GM21825 (cell line): Measurements from ENCODE around the gene PTPRT.
"Not testable (repeated sequence)": the region's sequence is repeated elsewhere in the genome, so short reads cannot be mapped to it uniquely, and the experiment has no call there.

ENCODE experiments used
- ATAC-seq: cut with Tn5 transposase; IDR thresholded peaks from one replicate; pipeline ENCODE4 v1.9.1; 2021; ENCODE audit warnings: mild to moderate bottlenecking, moderate library complexity; ENCODE audit not compliant: unreplicated experiment

PTPRT gene

DNA sequence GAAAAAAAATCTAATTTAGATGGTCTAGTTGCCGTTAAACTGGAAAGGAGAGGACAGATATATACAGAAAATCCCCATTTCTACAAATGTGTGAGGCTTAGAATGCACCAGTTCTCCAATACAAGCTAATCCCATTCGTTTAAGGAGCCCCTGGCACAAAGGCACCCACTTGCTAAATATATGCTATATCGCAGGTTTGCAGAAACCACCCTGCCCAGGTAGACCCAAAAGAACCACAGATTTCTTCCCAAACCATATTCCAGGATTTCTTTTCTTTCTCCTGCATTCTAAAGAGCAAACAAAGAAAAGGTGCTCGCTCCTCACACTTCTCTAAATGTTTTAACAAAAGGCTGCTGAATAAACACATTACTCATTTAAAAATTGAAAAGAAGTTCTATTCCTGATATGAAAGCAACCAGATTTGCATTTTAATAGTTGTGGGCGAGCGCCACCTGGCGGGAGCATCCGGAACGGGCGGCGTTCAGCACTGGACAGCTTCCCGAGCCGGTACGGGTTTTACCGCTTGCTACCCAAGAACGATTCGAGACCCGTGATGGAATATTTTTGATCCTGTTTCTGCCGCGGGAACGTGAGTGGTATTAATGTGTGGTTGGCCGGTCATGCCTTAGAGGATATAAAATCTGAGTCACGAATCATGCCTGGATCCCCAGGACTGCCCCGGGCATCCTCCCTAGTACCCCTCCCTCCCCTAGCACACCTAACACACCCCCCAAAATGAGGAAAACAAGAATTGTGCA lies 2.1 kb downstream of the PTPRT start:
- no peak for ATAC-seq

DNA sequence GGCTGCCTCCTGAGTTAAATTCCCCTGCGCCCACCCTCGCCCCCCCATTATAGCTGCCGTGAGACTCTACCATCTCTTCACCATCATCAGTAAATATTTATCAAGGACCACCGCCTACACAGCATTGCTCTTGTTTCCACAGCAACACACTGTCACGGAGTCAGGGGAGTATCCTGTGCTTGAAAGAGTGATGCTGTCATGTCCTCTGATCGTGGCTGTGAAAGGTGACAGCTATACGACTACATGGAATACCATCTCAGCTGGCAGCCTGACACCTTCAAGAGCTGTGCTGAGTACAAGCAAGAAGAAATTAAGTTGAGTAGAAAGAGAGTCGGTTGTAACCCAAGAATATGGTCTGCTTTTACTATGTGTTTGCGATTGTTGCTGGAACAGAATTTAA lies 3.4 kb downstream of the PTPRT start:
- no peak for ATAC-seq

DNA sequence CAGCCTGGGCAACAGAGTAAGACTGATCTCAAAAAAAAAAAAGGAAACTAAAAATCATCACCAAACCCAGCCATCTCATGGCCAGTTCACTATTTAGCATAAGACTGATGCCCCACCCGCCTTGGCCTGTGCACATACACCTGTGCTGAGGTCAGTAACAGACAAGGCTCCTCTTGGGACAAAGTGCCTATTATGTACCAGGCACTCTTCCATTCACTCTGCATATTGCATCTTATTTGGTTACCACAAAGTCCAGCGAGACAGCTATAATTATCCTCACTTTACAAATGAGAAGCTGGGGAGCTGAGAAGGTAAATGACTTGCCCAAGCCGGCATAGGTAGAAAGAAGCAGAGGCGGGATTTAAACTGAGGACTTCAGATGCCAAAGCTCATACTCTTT lies 3.8 kb downstream of the PTPRT start:
- no peak for ATAC-seq

DNA sequence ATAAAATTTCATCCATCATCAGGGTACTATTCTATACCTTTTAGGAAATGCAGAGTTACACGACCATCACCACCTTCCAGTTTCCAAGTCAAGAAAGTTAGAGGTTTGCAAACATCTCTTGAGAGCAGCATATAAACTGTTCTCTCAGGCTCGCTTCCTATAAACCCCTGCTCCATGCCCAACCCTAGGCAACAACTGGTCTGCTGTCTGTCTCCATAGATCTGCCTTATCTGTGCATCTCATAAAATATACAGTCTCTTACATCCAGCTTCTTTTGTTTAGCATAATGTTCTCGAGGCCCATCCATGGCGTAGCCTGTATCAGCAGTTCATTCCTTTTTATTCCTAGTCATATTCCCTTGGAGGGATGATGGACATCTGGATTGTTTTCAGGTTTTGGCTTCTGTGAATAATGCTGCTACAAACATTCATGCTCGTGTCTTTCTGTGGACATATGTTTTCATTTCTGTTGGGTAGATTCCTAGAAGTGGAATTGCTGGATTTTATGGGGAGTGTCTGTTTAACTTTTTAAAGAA lies 6.1 kb downstream of the PTPRT start:
- ATAC-seq = no peak

DNA sequence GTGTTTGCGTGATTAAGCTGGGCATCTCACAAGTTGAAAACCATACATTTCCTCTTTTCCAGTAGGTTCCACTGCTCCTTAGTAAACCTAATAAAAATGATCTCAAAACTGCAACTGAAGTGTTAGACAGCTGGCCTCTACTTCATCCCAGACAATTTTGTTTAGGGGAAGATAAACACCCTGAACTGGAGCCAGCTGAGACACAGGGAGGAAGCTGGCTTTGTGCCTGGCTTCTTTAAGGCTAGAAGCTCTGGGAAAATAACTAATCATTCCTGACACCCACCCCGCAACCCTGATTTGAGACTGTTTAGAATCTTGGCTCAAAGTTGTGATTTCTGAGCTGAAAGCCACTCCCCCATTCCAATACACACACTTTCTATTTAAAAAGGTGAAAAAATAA lies 11.6 kb downstream of the PTPRT start:
- no peak for ATAC-seq

DNA sequence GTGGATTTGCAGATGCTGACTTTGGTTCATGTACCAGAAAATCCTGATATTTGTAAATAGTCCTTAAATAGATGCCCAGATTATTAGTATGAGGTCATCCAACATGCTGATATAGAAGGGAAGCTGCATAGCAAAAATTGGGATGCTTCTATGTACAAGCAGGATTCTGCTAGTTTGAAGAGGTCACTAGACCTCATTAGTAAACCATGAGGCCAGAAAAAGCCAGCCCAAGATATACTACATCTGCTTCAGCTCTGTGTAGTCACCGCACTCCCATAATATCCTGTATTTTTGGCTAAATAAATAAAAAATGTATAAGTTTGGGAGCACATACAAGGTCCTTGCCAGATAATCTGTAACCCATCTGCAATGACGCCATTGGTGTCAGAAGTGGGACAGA lies 13.0 kb downstream of the PTPRT start:
- no peak for ATAC-seq

DNA sequence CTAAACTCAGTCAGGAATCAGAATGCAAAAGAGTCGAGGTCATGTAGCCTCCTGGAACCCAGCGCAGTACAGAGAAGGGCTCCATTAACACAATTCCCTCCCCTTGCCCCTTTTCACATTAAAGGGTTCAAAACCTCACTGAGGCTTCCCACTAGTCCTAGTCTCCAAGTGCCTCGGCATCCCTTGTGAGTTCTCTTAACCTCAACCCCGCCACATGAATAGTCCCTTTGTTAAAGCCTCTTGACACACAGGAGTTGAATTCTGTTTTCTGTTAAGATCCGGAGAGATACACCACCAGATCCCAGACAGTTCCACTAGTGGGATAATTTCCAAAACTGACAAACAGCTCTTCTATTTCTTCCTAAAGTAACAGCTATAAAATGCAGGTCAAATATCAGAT lies 17.8 kb downstream of the PTPRT start:
- ATAC-seq = no peak

DNA sequence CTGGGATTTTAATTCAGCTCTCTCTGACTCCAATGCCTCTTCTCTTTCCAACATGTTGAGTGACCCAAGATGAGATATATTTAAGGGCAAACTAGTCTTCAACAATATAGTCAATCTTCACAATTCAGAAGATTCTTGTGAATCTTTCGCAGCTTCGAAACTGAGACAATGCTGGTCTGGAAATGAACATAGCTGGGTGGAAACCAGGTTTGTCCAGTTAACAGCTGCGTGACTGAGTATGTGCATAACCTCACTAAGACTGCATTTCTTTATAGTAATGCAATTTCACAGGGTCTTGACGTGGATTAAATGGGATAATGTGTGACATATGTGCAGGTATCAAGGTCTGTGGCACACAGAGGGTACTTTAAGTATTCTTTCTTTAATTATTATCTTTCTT lies 18.9 kb downstream of the PTPRT start:
- ATAC-seq = no peak

DNA sequence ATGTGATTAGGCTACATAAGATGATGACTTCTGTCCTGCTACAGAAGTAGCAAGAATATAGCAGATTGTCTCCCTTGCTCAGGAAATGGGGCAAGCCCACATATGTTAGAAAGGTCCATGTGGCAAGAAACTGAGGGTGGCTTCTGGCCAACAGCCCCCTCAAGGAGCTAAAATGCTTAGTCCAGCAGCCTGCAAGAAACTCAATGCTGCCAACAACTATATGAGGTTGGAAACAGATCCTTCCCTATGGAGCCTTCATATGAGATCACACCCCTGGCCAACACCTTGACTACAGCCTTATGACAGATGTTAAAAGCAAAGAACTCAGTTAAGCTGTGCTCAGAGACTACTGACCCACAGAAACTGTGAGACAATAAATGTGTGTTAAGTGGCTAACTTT lies 22.1 kb downstream of the PTPRT start:
- no peak for ATAC-seq

DNA sequence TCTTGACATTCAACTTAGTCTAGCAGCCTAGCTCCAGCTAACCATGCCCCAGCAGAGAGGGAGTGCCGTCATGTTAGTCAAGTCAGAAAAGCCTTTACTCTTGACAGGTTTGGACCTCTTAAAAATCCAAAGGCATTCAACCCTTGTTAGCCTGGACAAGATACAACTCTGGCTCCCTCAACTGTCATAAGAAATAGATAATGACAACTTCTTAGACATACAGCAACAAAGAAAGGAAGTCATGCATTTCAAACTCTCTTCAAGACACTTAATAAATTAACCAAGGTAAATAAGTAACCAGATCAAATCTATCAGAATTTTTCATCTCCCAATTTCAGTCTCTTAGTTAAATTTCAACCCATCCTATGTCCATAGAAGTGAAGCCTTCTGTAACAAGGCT lies 22.7 kb downstream of the PTPRT start:
- ATAC-seq = no peak

DNA sequence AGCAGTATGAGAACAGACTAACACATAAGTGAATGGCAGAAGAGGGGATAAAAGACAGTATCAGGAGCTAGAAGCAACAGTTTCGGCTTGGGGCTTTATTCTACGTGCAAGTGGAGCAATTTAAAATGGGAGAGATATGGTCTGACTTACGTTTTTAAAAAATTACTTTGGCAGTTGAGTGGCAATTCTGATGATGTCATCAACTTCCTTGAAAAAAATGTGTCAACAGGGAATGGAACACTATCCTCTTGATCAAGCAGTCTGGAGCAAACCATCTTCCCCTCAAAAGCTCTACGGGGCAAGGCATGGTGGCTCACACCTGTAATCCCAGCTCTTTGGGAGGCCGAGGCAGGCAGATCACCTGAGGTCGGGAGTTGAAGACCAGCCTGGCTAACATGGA lies 24.1 kb downstream of the PTPRT start:
- ATAC-seq = no peak

DNA sequence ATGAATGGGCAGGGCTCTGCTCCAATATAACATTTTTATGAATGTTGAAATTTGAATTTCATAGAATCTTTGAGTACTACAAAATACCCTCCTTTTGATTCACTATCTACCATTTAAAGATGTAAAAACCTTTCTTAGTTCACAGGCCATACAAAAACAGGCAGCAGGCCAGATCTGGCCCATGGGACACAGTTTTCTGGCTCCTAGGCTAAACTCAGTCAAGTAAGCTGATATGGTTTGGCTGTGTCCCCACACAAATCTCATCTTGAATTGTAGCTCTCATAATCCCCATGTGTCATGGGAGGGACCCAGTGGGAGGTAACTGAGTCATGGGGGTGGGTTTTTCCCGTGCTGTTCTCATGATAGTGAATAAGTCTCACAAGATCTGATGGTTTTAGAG lies 25.0 kb downstream of the PTPRT start:
- not testable (repeated sequence) for ATAC-seq

DNA sequence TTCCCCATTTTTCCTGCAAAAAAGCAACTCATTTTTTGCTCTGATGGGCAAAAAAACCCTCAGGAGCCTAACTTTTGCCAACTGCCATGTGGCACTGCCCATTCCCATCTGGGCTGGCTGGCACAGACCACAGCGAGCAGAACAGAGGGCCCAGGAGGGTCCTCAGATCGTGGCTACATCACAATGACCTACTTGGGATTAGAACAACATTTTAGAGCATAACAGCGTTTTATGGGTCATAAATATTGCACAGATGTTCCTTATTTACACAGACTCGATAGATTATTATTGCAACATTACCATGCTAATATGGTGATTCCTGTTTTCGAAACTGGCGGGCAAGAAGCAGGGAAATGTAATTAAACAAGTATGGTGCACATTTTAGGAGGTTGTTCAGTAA lies 28.0 kb downstream of the PTPRT start:
- ATAC-seq = no peak

DNA sequence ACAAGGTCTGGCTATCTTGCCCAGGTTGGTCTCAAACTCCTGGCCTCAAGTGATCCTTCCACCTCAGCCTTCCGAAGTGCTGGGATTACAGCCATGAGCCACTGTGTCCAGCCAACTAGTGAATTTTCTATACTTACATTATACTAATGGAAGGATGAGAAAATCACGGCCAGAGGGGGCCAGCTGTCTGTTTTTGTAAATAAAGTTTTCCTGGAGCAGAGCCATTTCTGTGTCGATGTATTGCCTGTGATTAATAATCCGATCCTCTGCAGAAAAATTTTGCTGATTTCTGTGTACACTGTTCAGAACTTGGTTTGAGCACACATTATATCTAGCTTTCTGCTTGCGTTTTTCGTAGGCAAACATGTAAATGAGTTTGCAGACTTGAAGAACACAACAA lies 28.8 kb downstream of the PTPRT start:
- no peak for ATAC-seq

DNA sequence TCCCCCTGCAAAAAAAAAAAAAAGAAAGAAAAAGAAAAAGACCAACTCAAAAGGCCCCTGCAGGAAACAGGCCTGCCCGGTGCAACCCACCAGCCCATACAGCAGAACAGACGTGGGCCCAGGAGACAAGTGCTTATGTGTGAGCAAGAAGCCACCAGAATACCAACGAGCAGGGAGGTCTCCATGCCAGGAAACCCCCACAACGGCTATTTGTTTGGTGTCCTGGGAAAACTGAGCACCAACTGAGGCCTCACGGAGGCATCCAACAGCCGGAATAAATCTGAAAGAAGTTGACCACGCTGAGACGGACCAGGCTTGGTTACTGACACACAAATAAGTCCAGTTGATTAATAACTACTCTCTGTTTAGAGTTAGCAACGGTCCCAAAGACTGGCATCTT lies 29.7 kb downstream of the PTPRT start:
- no peak for ATAC-seq

DNA sequence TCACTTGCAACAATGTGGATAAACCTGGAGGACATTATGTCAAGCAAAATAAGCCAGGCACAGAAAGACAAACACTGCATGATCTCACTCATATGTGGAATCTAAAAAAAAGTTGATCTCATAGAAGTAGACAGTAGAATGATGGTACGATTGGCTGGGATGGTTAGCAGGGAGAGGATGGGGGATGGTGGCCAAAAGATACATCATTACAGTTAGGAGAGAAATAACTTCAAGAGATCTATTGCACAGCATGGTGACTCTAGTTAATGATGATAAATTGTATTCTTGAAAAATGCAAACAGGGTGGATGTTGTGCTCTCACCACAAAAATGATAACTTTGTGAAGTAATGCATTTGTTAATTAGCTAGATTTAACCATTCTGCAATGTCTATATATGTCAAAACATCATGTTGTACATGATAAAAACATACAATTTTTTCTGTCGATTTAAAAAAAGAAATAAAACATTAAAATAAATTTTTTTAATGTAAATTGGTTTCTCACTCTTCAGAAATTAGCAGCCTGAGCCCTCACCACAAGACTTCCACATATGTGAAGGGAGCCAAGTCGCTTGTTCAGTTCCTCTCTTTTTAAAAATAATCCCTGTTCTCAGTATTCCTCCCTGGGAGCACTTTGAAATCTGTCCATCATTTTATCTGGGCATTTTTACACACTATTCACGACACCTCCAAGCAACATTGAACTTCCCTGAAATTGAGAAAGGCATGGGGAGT lies 34.2 kb downstream of the PTPRT start:
- ATAC-seq = no peak

DNA sequence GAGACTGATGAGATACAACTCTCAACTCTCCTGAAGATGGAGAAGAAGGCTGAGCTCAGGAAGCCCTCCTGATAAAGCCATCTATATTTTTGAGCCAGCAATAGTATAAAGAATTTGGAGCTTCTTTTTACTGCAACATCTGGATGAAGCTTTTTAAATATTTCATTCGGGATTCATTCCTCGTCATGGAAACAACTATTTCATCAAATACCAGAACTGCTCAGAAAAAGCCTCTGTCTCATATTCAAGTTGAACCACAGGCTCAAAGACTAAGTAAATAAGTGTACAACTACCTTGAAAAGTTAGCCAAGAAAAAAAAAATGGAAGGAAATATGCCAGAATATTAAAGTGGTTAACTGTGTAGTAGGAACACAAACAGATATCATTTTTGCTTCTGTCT lies 37.8 kb downstream of the PTPRT start:
- ATAC-seq = no peak

DNA sequence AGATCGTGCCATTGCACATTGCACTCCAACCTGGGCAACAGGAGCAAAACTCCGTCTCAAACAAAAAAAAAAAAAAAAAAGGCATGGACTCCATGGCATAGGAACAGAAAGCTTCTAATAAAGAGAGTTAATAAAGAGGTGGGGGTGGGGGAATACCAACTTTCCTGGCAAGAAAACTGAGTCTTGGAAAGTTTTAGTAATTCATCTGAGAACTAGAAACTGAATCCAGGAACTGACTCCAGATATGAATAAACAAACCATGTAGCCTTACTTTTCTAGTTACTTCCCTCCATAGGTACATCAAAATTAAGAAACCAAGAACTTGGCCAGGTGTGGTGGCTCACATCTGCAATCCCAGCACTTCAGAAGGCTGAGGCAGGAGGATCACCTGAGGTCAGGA lies 38.5 kb downstream of the PTPRT start:
- ATAC-seq = no peak

DNA sequence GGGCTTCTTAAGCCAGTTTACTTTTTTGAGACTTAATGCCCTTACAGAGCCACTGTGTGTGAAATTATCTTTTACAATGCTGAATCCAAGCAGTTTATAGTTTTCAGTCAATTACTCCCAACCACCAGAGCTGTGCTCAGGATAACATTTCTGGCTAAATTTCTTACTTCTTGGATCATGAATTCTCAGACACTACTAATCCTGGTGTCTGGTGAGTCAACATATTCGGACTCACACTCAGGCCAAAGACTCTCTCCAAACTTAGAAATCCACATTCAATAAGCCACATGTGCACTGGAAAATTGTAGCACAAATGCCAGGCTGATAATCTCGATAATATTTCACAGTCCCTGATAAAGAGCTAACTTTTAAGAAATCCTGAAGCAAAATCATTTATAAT lies 49.0 kb downstream of the PTPRT start:
- no peak for ATAC-seq

DNA sequence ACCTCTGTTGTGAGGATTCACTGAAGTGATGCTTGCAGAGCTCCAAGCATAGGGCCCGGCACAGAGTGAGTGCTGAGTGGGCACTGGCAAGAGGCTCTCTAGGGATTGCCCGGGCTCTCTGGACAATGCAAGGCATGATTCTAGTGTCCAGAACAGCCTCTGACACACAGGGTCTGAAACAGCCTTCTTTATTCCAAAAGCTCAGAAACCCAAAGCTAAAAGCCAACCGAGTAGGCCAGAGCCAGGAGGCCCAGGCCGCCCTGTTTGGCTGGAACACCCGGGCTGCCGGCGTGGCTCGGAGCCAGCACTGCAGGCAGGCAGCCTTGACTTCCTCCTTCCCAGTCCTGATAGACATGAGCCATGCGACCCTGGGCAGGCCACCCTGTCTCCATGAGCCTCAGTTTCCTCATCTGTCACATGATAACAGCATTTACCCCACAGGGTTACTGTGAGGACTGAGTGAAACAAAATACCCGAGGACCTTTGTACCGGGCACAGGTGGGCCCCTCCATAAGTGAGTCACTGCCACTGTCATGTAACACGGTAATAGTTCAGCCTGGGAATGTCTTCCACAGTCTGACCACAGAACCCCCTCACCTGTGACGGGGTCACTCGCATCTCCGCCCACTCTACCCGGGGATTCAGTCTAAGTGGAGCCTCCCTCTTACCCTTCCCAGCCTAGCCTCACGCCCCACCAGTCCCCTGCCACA lies 51.5 kb downstream of the PTPRT start:
- no peak for ATAC-seq

DNA sequence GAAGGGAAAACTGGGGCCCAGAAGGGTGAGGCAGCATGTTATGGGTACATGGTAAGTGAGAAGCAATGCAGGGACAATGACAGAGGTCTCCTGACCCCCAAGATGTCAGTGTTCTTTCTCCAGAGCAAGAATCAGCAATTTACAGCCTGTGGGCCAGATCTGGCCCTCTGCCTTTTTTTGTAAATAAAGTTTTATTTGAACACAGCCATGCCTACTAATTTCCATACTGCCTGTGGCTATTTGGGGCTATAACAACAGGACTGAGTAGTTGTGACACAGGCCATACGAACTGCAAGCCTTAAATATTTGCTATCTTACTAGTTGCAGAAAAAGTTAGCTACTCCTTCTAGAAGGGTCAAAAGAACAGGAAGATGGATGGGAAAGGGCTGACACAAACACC lies 52.5 kb downstream of the PTPRT start:
- ATAC-seq = no peak

DNA sequence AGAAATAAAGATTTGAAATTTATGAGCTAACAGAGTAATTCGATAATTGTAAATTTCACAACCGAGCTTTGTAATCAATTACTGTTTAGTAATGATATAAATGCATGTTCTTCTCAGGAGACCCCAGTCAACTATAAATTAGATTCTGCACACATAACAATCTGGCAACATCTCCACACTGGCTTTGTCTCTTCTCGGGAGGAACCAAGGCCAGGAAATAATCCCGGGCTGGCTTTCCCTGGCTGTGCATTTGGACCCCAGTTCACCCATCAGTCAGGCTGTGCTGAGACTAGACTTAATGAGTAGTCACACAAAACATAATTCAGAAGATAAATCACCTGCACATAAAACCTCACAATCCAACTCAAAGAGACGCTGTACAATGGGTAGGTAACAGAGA lies 65.5 kb downstream of the PTPRT start:
- ATAC-seq = no peak
